Adrenal gland (tissue), 5 donors: ENCODE measurements around the gene XCL2.
A peak's percentile ranks its signal among the peaks of the same experiment; 100 is the strongest.
"Not testable (repeated sequence)": the region's sequence is repeated elsewhere in the genome, so short reads cannot be mapped to it uniquely, and the experiment has no call there.

Experiments used
- POLR2A ChIP-seq, 2 donors: fragments of 450-650 bp; IDR thresholded peaks; one replicate each; pipeline ENCODE4 v1.6.1; 2017; ENCODE audit warnings: antibody characterized with exemption in 2 of 2, mild to moderate bottlenecking in 2 of 2, moderate library complexity in 1 of 2
- TF ChIP-seq, protein P1 (sequence below), 6 experiments: fragments of 450-650 bp in 4 of 6; fragments of 200-600 bp in 2 of 6; sonication (generic) in 1 of 6; IDR thresholded peaks; 1 replicate in 5 of 6; 2 replicates in 1 of 6; pipeline versions ENCODE4 v1.5.1 to v1.8.0; 2016 to 2021; ENCODE audit warnings: antibody characterized with exemption in 6 of 6, mild to moderate bottlenecking in 2 of 6, moderate library complexity in 1 of 6
- donor health status: DM: no; HTN: no; CAD: no.

DNA sequence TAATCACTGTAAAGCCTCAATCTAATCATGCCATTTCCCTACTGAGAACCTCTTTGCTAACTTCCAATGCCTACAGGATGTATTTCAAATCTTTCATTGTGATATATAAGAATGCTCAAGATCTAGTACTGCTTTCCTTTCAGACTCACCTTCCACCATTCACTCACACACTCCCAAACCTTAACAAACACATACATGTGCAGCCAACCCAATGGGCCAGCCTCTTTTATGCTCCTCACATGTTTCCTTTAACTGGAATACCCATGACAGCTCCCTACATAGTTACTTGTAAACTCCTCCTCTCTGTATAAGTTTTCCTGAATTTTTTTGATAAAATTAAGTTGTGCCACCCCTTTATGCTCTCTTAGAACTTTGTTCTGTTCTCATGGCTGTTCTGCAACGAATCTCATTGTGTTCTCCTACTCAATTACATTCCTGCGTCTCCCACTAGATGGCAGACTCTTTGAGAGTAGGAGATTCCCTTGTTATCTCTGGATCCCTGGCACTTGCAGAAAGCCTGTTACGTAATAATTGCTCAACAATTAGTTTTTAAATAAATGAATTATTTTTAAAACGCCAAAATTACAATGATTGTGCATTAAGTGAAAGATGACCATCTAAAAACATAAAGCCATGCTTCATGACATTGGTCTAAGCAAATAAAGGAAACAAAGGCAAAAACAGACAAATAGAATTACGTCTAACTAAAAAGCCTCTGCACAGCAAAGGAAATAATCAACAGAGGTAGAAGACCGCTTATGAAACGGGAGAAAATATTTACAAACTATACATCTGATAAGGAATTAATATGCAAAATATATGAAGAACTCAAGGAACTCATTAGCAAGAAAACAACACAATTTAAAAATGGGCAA is 2.1 kb upstream of the XCL2 start:
- TF ChIP-seq, protein P1, sequence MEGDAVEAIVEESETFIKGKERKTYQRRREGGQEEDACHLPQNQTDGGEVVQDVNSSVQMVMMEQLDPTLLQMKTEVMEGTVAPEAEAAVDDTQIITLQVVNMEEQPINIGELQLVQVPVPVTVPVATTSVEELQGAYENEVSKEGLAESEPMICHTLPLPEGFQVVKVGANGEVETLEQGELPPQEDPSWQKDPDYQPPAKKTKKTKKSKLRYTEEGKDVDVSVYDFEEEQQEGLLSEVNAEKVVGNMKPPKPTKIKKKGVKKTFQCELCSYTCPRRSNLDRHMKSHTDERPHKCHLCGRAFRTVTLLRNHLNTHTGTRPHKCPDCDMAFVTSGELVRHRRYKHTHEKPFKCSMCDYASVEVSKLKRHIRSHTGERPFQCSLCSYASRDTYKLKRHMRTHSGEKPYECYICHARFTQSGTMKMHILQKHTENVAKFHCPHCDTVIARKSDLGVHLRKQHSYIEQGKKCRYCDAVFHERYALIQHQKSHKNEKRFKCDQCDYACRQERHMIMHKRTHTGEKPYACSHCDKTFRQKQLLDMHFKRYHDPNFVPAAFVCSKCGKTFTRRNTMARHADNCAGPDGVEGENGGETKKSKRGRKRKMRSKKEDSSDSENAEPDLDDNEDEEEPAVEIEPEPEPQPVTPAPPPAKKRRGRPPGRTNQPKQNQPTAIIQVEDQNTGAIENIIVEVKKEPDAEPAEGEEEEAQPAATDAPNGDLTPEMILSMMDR (IDR thresholded peaks at IDR 0.05), result peak in 5 of 6 experiments; percentile 18 to 73 (median 28)
- TF ChIP-seq POLR2A (IDR thresholded peaks at IDR 0.05), result not testable (repeated sequence)
